K562 (cell line): ENCODE results near the gene TECPR2. TPM values are rescaled to one million over a fixed set of nuclear protein-coding genes. Genes with fewer than 3 reads are reported as not detected.

ENCODE experiments used
- ARID2 ChIP-seq: fragments of 450-650 bp; IDR thresholded peaks from 2 replicates; pipeline ENCODE4 v1.6.1; 2017; ENCODE audit warnings: antibody characterized with exemption, mild to moderate bottlenecking
- CBX2 ChIP-seq: fragments of 200-600 bp; sonication (generic); IDR thresholded peaks from one replicate; pipeline ENCODE4 v1.6.1; 2012; ENCODE audit warnings: mild to moderate bottlenecking, low read length, inconsistent platforms; ENCODE audit not compliant: insufficient read depth, poor library complexity, severe bottlenecking
- CTCF ChIP-seq, 3 experiments: IDR thresholded peaks in 2 of 3; conservative IDR thresholded peaks in 1 of 3; 2 replicates each; pipeline ENCODE4 v1.5.1; 2011 to 2012; ENCODE audit warnings: low read length in 3 of 3, mild to moderate bottlenecking in 3 of 3, control low read depth in 2 of 3, improper control_type of control experiment in 1 of 3, inconsistent platforms in 1 of 3, low read depth in 1 of 3, mixed read lengths in 1 of 3, moderate library complexity in 1 of 3; ENCODE audit not compliant: insufficient read depth in 2 of 3
- EP400 ChIP-seq: fragments of 450-650 bp; IDR thresholded peaks from 2 replicates; pipeline ENCODE4 v1.6.1; 2017; ENCODE audit warnings: antibody characterized with exemption, mild to moderate bottlenecking, moderate library complexity
- FOXA1 ChIP-seq: fragments of 450-650 bp; IDR thresholded peaks from 2 replicates; pipeline ENCODE4 v1.6.1; 2016; ENCODE audit warnings: mild to moderate bottlenecking, borderline replicate concordance
- FOXK2 ChIP-seq, 2 experiments: fragments of 450-650 bp; IDR thresholded peaks in 1 of 2; conservative IDR thresholded peaks in 1 of 2; 2 replicates each; pipeline ENCODE4 v1.6.1; 2016; ENCODE audit warnings: low read depth in 2 of 2, mild to moderate bottlenecking in 1 of 2
- GATA2 ChIP-seq: sonication (generic); formaldehyde crosslinking; IDR thresholded peaks from 2 replicates; pipeline ENCODE4 v1.4.0; 2020; ENCODE audit warnings: mild to moderate bottlenecking, missing genetic modification reagents
- HLTF ChIP-seq: fragments of 450-650 bp; IDR thresholded peaks from 2 replicates; pipeline ENCODE4 v1.6.1; 2016
- MYBL2 ChIP-seq, 2 experiments: fragments of 450-650 bp in 1 of 2; sonication (generic) in 1 of 2; formaldehyde crosslinking in 1 of 2; IDR thresholded peaks; 2 replicates each; pipeline versions ENCODE4 v1.6.1 to v1.8.1; 2017 to 2022; ENCODE audit warnings: borderline replicate concordance in 1 of 2, inconsistent platforms in 1 of 2, low read depth in 1 of 2, mild to moderate bottlenecking in 1 of 2, missing genetic modification reagents in 1 of 2, moderate library complexity in 1 of 2
- NFRKB ChIP-seq: fragments of 450-650 bp; IDR thresholded peaks from 2 replicates; pipeline ENCODE4 v1.6.1; 2016; ENCODE audit warnings: low read depth
- NR2C1 ChIP-seq, 2 experiments: fragments of 450-650 bp; IDR thresholded peaks; 2 replicates each; pipeline ENCODE4 v1.6.1; 2017; ENCODE audit warnings: mild to moderate bottlenecking in 2 of 2, antibody characterized with exemption in 1 of 2, inconsistent platforms in 1 of 2, missing compliant biosample characterization in 1 of 2, missing genetic modification characterization in 1 of 2
- NR2F6 ChIP-seq: fragments of 450-650 bp; formaldehyde crosslinking; IDR thresholded peaks from 2 replicates; pipeline ENCODE4 v1.4.0; 2020; ENCODE audit warnings: mild to moderate bottlenecking
- SMAD1 ChIP-seq: fragments of 150-350 bp; IDR thresholded peaks from 2 replicates; pipeline ENCODE4 v1.6.1; 2014; ENCODE audit warnings: low read length, low read depth; ENCODE audit not compliant: partially characterized antibody
- SREBF2 ChIP-seq: sonication (generic); formaldehyde crosslinking; IDR thresholded peaks from 2 replicates; pipeline ENCODE4 v1.4.0; 2020; ENCODE audit warnings: mild to moderate bottlenecking, missing genetic modification reagents
- TBL1XR1 ChIP-seq, 2 experiments: IDR thresholded peaks; 2 replicates each; pipeline ENCODE4 v1.6.1; 2012; ENCODE audit warnings: improper control_type of control experiment in 2 of 2, low read length in 2 of 2, mild to moderate bottlenecking in 1 of 2
- XRCC3 ChIP-seq: fragments of 450-650 bp; IDR thresholded peaks from 2 replicates; pipeline ENCODE4 v1.6.1; 2017; ENCODE audit warnings: mild to moderate bottlenecking, moderate library complexity
- ZBTB26 ChIP-seq: fragments of 450-650 bp; formaldehyde crosslinking; IDR thresholded peaks from 2 replicates; pipeline ENCODE4 v1.4.0; 2022; ENCODE audit warnings: missing genetic modification characterization
- ZNF583 ChIP-seq: fragments of 250-450 bp; sonication (Bioruptor Pico); IDR thresholded peaks from 2 replicates; pipeline ENCODE4 v1.4.0; 2020
- ZNF668 ChIP-seq: fragments of 250-450 bp; sonication (Bioruptor Pico); IDR thresholded peaks from 2 replicates; pipeline ENCODE4 v1.8.0; 2022; ENCODE audit warnings: mild to moderate bottlenecking, inconsistent platforms
- ZZZ3 ChIP-seq: fragments of 450-650 bp; IDR thresholded peaks from 2 replicates; pipeline ENCODE4 v1.6.1; 2016; ENCODE audit warnings: antibody characterized with exemption, mild to moderate bottlenecking, moderate library complexity
- polyA plus RNA-seq, 8 experiments: library from polyadenylated mRNA; depleted of rRNA in 4 of 8; stranded (reverse) in 5 of 8; unstranded in 3 of 8; fragments of >200 nt; fragmentation: Nextera tagmentation in 2 of 8; fragmentation: Illumina TruSeq in 1 of 8; extraction: Ambion mirVana in 2 of 8; extraction: Trizol in 1 of 8; gene quantifications; 2 replicates each; pipeline versions ENCODE4 v1.2.1 to v1.2.3, GENCODE V29; 2011 to 2014; ENCODE audit warnings: inconsistent platforms in 1 of 8, missing spikeins in 1 of 8
- total RNA-seq, 7 experiments: library from RNA; depleted of rRNA in 6 of 7; stranded (reverse); fragments of >200 nt in 6 of 7; fragmentation: Illumina TruSeq in 2 of 7; extraction: Trizol in 2 of 7; gene quantifications; 2 replicates each; pipeline versions ENCODE4 v1.2.1 to v1.2.3, GENCODE V29; 2011 to 2021; ENCODE audit warnings: low replicate concordance in 1 of 7
- TF ChIP-seq, protein P1 (sequence below): fragments of 450-650 bp; formaldehyde crosslinking; IDR thresholded peaks from 2 replicates; pipeline ENCODE4 v1.4.0; 2022; ENCODE audit warnings: missing genetic modification characterization
- TF ChIP-seq, protein P2 (sequence below): sonication (generic); formaldehyde crosslinking; IDR thresholded peaks from 2 replicates; pipeline ENCODE4 v1.4.0; 2020; ENCODE audit warnings: mild to moderate bottlenecking, missing genetic modification reagents

Gene TECPR2
- total and polyA plus RNA-seq, 9 of the 15 experiments (the other 6 are each of a cell fraction or from before 2014, with no cell fraction given) = 0.04 to 3.0 (median 0.83) TPM

DNA sequence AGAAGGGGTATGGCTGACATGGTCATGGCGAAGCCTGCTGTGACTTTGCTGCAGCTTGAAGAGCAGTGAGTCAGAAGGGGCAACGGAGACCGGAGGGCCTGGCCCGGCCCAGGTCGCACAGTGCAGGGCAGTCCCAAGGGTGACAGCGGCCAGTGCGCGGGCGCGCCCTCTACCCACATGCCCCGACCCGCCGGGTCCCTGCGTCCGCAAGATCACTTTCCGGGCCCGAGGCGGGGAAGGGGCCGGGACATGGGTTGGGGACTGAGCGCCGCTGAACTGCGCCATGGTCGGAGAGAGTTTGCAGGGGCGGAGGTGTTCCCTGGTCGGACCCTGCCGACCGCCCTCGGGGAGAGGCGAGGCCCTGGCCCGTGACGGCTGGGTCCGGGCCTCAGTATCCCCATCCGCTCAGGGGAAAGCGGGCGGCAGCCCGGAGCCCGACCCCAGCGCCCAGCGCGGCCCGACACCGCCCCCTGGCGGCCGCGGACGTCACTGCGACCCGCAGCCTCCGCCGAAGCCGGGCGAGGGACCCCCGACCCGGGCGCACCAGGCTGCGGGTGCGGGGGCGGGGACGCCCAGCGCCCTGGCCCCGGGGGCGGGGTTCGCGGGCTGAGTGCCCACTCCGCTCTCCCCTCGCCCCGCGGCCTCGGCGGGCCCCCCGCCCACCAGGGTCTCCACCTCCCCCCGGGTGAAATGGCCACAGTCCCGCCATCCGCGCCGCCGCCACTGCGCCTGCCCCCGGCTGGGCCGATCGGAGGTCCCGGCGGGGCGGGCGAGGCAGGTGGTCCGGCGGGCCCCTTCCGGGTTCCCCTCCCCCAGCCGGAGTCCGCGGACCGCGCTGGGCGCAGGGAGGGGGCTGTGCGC is 154.0 kb downstream of the TECPR2 start (continued):
- TF ChIP-seq ZBTB26 (CRISPR knock-in tag) = no peak
- no peak for TF ChIP-seq NR2C1 (IDR thresholded peaks at IDR 0.05)
- TF ChIP-seq NR2C1 (tag; IDR thresholded peaks at IDR 0.05) = no peak
- TF ChIP-seq CBX2 = no peak
- no peak for TF ChIP-seq NFRKB
- TF ChIP-seq, protein P1, sequence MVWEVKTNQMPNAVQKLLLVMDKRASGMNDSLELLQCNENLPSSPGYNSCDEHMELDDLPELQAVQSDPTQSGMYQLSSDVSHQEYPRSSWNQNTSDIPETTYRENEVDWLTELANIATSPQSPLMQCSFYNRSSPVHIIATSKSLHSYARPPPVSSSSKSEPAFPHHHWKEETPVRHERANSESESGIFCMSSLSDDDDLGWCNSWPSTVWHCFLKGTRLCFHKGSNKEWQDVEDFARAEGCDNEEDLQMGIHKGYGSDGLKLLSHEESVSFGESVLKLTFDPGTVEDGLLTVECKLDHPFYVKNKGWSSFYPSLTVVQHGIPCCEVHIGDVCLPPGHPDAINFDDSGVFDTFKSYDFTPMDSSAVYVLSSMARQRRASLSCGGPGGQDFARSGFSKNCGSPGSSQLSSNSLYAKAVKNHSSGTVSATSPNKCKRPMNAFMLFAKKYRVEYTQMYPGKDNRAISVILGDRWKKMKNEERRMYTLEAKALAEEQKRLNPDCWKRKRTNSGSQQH (CRISPR knock-in tag) = no peak
- TF ChIP-seq TBL1XR1 (IDR thresholded peaks at IDR 0.05; ENCODE audit: low read length in 2 of 2) = no peak
- no peak for TF ChIP-seq NR2F6 (CRISPR knock-in tag)
- TF ChIP-seq EP400 = no peak
- no peak for TF ChIP-seq ZNF583
- TF ChIP-seq, protein P2, sequence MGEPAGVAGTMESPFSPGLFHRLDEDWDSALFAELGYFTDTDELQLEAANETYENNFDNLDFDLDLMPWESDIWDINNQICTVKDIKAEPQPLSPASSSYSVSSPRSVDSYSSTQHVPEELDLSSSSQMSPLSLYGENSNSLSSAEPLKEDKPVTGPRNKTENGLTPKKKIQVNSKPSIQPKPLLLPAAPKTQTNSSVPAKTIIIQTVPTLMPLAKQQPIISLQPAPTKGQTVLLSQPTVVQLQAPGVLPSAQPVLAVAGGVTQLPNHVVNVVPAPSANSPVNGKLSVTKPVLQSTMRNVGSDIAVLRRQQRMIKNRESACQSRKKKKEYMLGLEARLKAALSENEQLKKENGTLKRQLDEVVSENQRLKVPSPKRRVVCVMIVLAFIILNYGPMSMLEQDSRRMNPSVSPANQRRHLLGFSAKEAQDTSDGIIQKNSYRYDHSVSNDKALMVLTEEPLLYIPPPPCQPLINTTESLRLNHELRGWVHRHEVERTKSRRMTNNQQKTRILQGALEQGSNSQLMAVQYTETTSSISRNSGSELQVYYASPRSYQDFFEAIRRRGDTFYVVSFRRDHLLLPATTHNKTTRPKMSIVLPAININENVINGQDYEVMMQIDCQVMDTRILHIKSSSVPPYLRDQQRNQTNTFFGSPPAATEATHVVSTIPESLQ (CRISPR knock-in tag) = no peak
- no peak for TF ChIP-seq ARID2
- TF ChIP-seq GATA2 (CRISPR knock-in tag) = no peak
- no peak for TF ChIP-seq XRCC3
- no peak for TF ChIP-seq FOXA1
- no peak for TF ChIP-seq ZZZ3
- TF ChIP-seq MYBL2 (IDR thresholded peaks at IDR 0.05; ENCODE audit: low read depth) = no peak
- no peak for TF ChIP-seq MYBL2 (CRISPR knock-in tag; IDR thresholded peaks at IDR 0.05; ENCODE audit: borderline replicate concordance)
- TF ChIP-seq ZNF668 (CRISPR knock-in tag) = no peak
- TF ChIP-seq HLTF = no peak
- TF ChIP-seq SREBF2 (CRISPR knock-in tag) = no peak
- TF ChIP-seq CTCF (IDR thresholded peaks at IDR 0.05 in 2 of 3, conservative IDR thresholded peaks at IDR 0.05 in 1 of 3; ENCODE audit: insufficient read depth in 2 of 3, low read depth in 1 of 3, low read length in 3 of 3) = peak; percentile 60 to 86 (median 71)
- no peak for TF ChIP-seq FOXK2 (conservative IDR thresholded peaks at IDR 0.05 in 1 of 2, IDR thresholded peaks at IDR 0.05 in 1 of 2; ENCODE audit: low read depth in 2 of 2)
- no peak for TF ChIP-seq SMAD1
